Panc1 (cell line): ENCODE measurements around the gene SLC27A2. TPM values are rescaled to one million over a fixed set of nuclear protein-coding genes. Genes with fewer than 3 reads are reported as not detected.

ENCODE experiments used
- ATAC-seq: fragments of 200-7000 bp; cut with Tn5 transposase; 2 replicates; pipeline ENCODE4 v1.9.1; 2020; ENCODE audit warnings: mild to moderate bottlenecking, moderate library complexity
- BruUV-seq: library from RNA; stranded (reverse); fragments of 400-500 nt; replicated peaks from 2 replicates; lab custom pipeline; 2021; lab: Mats Ljungman, UMichigan
- CTCF ChIA-PET: fragments of 300-600 bp; sonication (Branson Sonifier 250); formaldehyde crosslinking; loops from one replicate; lab custom pipeline; 2022; ENCODE audit warnings: antibody characterized with exemption; lab: Charles Lee
- POLR2A ChIA-PET: fragments of 300-600 bp; sonication (Branson Sonifier 250); formaldehyde crosslinking; loops from one replicate; lab custom pipeline; 2022; ENCODE audit warnings: antibody characterized with exemption; lab: Charles Lee
- DNase-seq: peaks from one replicate; pipeline ENCODE4 v3.0.0-alpha.2; 2010; ENCODE audit warnings: low read depth, low spot score
- H3K27ac ChIP-seq: 2 replicates; pipeline ENCODE4 v1.5.1; 2011; ENCODE audit warnings: mild to moderate bottlenecking, low read length, inconsistent platforms
- H3K27me3 ChIP-seq: fragments of 200-500 bp; sonication (Bioruptor generic); 2 replicates; pipeline ENCODE4 v1.6.0; 2014; ENCODE audit warnings: low read length, inconsistent platforms; ENCODE audit not compliant: control insufficient read depth, insufficient read depth
- H3K36me3 ChIP-seq: fragments of 200-500 bp; sonication (Bioruptor generic); 2 replicates; pipeline ENCODE4 v1.5.1; 2014; ENCODE audit warnings: inconsistent platforms, mild to moderate bottlenecking, low read length, moderate library complexity; ENCODE audit not compliant: control insufficient read depth, insufficient read depth
- H3K4me1 ChIP-seq: 2 replicates; pipeline ENCODE4 v1.5.1; 2011; ENCODE audit warnings: inconsistent platforms, mild to moderate bottlenecking, low read length, moderate library complexity; ENCODE audit not compliant: control insufficient read depth, insufficient read depth
- H3K4me3 ChIP-seq, 2 experiments: 2 replicates each; pipeline ENCODE4 v1.5.1; 2011 to 2012; ENCODE audit warnings: low read depth in 2 of 2, low read length in 2 of 2, mild to moderate bottlenecking in 2 of 2, inconsistent platforms in 1 of 2, moderate library complexity in 1 of 2
- H3K9me3 ChIP-seq: fragments of 200-500 bp; sonication (Bioruptor generic); 2 replicates; pipeline ENCODE4 v1.5.1; 2014; ENCODE audit warnings: low read depth, mild to moderate bottlenecking, inconsistent platforms, low read length, moderate library complexity; ENCODE audit not compliant: control insufficient read depth, insufficient read depth
- POLR2AphosphoS5 ChIP-seq: IDR thresholded peaks from 2 replicates; pipeline ENCODE4 v1.6.1; 2012; ENCODE audit warnings: mild to moderate bottlenecking, low read depth, low read length, moderate library complexity
- SIN3A ChIP-seq: IDR thresholded peaks from 2 replicates; pipeline ENCODE4 v1.6.1; 2012; ENCODE audit warnings: low read depth, mild to moderate bottlenecking, low read length, moderate library complexity, borderline replicate concordance; ENCODE audit not compliant: insufficient read depth
- TCF7L2 ChIP-seq: IDR thresholded peaks from 2 replicates; pipeline ENCODE4 v1.6.1; 2011; ENCODE audit warnings: mild to moderate bottlenecking, low read depth, low read length, inconsistent platforms
- in situ Hi-C: cut with HindIII; loops from 2 replicates; pipeline ENCODE4 v1.10.0; 2016; ENCODE audit warnings: low sequenced_read_pairs, low pct_unique_long_range_greater_than_20kb
- intact Hi-C: fragments of 100-400 bp; cut with micrococcal nuclease; formaldehyde crosslinking; loops from one replicate; pipeline ENCODE4 v1.10.0; 2022; ENCODE audit not compliant: unreplicated experiment
- total RNA-seq: library from RNA; stranded (reverse); gene quantifications from one replicate; pipeline ENCODE4 v1.2.1, GENCODE V29; 2021; ENCODE audit not compliant: unreplicated experiment
- TF ChIP-seq, protein P1 (sequence below): fragments of 450-650 bp; IDR thresholded peaks from 2 replicates; pipeline ENCODE4 v1.5.1; 2017; ENCODE audit warnings: mild to moderate bottlenecking
- TF ChIP-seq, protein P2 (sequence below), 2 experiments: IDR thresholded peaks; 2 replicates each; pipeline ENCODE4 v1.6.1; 2011 to 2012; ENCODE audit warnings: low read depth in 2 of 2, control low read depth in 1 of 2, low read length in 1 of 2, mild to moderate bottlenecking in 1 of 2, moderate library complexity in 1 of 2; ENCODE audit not compliant: insufficient read depth in 1 of 2

The SLC27A2 gene
- total RNA-seq, 1 experiment from 2014 or later = 0.18 TPM

DNA sequence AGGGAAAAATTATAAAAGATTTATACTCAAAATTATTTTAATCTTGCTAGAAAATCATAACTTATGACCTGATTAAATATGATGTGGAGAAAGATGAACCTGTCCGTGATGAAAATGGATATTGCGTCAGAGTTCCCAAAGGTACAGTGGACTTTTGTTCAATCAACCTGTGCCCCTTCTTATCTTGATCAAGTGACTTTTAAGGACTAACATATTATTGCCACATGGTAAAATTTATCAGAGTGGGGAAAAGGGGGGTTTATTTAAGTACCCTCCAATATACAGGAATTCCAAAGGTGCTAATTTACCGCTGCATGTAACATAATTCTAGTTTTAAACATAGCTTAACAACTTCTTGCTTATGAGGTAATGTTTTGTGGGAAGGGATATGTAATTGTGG, 43.9 kb downstream of the SLC27A2 start:
- in situ Hi-C loops = no loop called here
- CTCF ChIA-PET = no interaction called here
- no TSS peak for BruUV-seq

DNA sequence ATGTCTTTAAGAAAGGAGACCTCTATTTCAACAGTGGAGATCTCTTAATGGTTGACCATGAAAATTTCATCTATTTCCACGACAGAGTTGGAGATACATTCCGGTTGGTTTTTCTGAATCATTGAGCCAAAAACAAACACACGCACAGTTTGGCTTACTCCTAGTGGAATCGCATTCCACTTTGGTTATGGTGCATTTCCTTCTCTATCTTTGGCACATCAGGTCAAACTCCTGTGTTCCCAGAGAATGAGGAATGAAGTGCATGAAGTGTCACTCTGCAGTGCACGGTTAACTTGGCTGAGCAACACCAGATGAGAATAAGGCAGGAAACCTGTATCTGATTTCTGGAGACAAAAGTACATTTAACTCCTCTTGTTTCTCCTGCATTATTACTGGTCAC, 45.1 kb downstream of the SLC27A2 start:
- H3K4me3 ChIP-seq = no peak overlapping the region
- H3K27ac ChIP-seq = no peak overlapping the region
- H3K36me3 ChIP-seq = no peaks in the 10 kb centered on the region
- DNase-seq (no peak), ATAC-seq (no peak)
- no peak for TF ChIP-seq SIN3A
- TF ChIP-seq POLR2AphosphoS5 = no peak
- TF ChIP-seq, protein P1, sequence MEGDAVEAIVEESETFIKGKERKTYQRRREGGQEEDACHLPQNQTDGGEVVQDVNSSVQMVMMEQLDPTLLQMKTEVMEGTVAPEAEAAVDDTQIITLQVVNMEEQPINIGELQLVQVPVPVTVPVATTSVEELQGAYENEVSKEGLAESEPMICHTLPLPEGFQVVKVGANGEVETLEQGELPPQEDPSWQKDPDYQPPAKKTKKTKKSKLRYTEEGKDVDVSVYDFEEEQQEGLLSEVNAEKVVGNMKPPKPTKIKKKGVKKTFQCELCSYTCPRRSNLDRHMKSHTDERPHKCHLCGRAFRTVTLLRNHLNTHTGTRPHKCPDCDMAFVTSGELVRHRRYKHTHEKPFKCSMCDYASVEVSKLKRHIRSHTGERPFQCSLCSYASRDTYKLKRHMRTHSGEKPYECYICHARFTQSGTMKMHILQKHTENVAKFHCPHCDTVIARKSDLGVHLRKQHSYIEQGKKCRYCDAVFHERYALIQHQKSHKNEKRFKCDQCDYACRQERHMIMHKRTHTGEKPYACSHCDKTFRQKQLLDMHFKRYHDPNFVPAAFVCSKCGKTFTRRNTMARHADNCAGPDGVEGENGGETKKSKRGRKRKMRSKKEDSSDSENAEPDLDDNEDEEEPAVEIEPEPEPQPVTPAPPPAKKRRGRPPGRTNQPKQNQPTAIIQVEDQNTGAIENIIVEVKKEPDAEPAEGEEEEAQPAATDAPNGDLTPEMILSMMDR = no peak
- TF ChIP-seq, protein P2, sequence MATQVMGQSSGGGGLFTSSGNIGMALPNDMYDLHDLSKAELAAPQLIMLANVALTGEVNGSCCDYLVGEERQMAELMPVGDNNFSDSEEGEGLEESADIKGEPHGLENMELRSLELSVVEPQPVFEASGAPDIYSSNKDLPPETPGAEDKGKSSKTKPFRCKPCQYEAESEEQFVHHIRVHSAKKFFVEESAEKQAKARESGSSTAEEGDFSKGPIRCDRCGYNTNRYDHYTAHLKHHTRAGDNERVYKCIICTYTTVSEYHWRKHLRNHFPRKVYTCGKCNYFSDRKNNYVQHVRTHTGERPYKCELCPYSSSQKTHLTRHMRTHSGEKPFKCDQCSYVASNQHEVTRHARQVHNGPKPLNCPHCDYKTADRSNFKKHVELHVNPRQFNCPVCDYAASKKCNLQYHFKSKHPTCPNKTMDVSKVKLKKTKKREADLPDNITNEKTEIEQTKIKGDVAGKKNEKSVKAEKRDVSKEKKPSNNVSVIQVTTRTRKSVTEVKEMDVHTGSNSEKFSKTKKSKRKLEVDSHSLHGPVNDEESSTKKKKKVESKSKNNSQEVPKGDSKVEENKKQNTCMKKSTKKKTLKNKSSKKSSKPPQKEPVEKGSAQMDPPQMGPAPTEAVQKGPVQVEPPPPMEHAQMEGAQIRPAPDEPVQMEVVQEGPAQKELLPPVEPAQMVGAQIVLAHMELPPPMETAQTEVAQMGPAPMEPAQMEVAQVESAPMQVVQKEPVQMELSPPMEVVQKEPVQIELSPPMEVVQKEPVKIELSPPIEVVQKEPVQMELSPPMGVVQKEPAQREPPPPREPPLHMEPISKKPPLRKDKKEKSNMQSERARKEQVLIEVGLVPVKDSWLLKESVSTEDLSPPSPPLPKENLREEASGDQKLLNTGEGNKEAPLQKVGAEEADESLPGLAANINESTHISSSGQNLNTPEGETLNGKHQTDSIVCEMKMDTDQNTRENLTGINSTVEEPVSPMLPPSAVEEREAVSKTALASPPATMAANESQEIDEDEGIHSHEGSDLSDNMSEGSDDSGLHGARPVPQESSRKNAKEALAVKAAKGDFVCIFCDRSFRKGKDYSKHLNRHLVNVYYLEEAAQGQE (IDR thresholded peaks at IDR 0.05; ENCODE audit: insufficient read depth in 1 of 2, low read depth in 2 of 2, low read length in 1 of 2) = no peak
- TF ChIP-seq TCF7L2 = no peak
- intact Hi-C loops = no loop called here
- ChIA-PET CTCF (no interaction called here), POLR2A (no interaction called here)
- no peaks in the 10 kb centered on the region for H3K27me3 ChIP-seq
- no peaks in the 10 kb centered on the region for H3K9me3 ChIP-seq
- no peaks in the 10 kb centered on the region for H3K4me1 ChIP-seq
- in situ Hi-C loops = no loop called here
- no TSS peak for BruUV-seq

More for the DNA sequence above, 43.9 kb downstream of the SLC27A2 start:
- POLR2A ChIA-PET = no interaction called here
- intact Hi-C loops = no loop called here
- Histone ChIP-seq H3K4me3 (no peak overlapping the region), H3K9me3 (no peaks in the 10 kb centered on the region), H3K27me3 (no peaks in the 10 kb centered on the region), H3K27ac (no peak overlapping the region), H3K4me1 (no peaks in the 10 kb centered on the region), H3K36me3 (no peaks in the 10 kb centered on the region)
- no peak for ATAC-seq
- TF ChIP-seq TCF7L2 (no peak), POLR2AphosphoS5 (no peak), SIN3A (no peak)
- TF ChIP-seq, protein P2 (IDR thresholded peaks at IDR 0.05; ENCODE audit: insufficient read depth in 1 of 2, low read depth in 2 of 2, low read length in 1 of 2) = no peak
- TF ChIP-seq, protein P1 = no peak
- DNase-seq = no peak
